HG03439 (cell line): ENCODE data around the gene PIPOX.

Experiments
- ATAC-seq: cut with Tn5 transposase; IDR thresholded peaks from one replicate; pipeline ENCODE4 v1.9.1; 2021; ENCODE audit warnings: mild to moderate bottlenecking, moderate library complexity; ENCODE audit not compliant: unreplicated experiment

Gene PIPOX

DNA sequence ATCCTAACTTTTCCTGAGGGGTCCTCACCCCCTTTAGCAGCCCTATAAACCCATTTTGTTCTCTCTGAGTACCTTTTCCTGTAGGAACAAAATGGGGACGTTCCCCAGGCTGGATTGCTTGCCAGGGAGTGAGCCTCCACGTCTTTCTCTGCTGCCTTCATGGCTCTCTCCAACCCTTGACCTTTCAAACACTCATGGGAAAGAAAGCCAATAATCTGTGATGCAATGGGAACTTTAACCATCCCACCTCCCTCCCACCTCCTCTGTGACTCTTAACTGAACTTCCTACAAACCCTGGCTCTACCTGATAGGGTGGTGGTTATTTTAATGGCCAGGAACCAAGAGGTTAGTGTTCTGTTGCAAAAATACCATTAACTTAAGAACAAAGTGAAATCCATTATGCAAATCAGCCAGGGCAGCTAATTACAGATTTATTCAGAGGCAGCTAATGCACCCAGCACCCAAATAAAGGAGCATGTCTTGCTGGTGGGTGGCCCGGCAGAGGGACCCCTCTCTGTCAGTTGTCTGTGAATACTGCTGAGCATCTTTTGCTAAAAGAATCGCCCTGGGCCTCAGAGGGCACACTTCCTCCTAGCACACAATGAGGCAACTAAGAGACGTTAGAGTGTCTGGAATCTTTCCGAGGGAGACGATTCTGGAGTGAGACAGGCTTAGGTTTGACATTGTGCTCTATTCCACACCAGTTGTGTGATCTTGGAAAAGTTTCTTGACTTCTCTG lies 3.0 kb downstream of the PIPOX start:
- no peak for ATAC-seq

DNA sequence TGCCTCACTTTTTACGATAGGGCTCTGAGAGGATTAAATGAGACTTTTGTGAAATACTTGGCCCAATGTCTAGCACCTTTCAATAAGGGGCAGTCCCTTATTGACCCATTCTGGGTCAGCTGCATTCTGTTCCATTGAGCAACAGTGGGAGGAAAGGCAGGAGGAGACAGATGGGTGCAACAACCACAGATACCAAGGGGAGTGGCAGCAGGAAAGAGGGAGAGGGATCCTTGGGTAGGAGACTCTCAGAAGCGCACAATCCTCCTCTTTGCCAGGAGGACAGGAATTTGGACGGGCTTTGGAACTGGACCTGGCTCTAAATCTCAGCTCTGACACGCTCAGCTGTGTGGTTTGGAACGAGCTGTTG lies 3.5 kb downstream of the PIPOX start:
- ATAC-seq = no peak

DNA sequence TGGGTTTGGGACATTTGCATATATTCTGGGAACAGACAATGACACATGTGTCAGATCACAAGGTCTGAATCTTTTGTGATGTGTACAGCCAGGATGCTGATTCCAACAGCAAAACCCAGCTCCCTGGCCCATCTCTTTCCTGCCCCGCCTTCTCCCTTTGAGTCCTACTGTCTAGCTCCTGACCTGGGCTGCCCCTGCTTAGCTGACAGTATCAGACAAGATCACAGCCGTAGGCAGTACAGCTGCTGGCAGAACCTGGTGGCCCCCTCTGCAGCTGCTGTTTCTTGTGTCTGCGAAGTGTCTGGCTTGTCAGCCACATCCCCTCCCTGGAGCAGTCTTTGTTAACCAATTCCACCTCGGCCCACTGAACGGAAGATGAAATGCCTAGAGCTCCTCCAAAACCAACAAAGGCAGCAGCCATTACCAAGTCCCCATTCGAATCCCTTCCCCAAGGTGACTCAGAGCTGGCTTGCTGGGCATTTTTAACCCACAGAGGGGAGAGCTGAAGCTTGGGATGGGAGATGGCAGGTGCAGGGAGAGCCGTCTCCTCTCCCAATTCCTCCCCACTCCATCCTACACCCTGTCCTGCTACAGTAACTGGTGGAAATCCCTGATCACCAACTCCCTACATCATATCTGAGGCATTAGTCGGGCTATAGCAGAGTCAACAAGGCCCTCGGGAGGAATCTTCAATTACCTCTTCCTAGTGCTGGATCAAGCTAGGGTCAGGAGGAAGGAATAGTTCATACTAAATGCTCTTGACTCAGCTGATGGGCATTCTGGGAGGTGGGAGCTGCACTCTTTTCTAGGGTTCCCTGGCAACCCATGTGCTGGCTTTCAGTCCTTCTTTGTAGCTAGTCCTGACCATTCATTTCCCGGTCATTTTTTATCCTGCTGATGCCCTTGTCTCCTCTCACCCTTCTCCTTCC lies 5.8 kb downstream of the PIPOX start:
- no peak for ATAC-seq

DNA sequence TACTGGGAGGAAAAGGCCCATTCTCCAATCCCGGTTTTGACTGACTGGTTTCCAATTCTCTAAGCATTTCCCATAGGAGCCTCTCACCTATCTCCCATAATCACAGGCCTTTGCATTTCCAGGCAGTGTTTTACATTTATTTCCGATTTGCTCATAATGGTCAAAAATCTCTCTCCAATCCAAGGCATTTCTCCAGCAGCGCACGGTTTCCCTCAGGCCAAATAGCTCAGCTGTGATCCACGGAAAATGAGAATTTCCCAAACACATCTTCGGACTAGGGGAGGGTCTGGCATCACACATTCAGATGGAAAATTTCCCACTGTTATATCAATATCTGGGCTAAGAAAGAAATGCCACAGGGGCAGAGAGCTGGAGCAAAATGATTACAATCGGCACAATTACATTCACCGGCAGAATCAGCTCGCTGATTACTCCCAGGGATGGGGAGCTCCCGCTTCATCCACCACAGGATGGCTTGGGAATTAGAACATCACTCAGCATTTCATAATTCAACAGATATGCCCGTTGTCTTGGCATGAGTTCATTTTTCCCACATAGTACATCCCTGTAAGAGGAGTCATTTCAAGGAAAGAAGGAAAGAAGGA lies 6.7 kb downstream of the PIPOX start:
- no peak for ATAC-seq

DNA sequence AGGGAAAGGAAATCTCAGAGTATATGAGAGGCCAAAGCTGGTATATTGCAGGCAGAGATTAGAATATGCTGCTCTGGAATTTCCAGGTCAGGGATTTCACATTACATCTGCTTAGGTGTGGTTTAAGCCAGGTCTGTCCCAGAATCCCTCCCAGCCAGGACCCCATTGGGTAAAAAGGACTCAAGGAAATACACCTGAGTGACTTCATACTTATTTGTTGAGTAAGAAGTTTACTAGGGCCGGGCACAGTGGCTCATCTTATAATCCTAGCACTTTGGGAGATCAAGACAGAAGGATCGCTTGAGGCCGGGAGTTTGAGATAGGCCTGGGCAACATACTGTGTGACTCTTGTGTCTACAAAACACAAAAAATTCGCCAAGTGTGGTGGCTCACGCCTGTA lies 7.2 kb downstream of the PIPOX start:
- no peak for ATAC-seq

DNA sequence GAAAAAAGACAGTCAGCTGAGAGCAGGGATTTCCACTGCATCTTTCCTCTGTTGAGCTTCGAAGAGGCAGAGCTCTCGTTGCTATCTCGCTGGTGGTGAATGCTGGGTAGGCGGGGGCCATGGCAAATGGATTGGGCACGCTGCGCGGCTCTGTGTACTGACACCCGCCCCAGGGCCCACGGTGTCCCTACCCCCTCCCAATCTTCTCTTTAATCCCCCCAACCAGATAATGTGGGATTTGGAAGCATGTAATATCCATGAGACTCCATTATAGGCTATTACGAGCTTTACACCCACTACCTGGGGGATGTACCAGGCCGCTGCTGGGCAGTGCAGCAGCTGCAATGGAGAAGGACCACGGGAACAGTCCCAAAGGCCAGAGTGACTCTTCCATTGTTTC lies 8.3 kb downstream of the PIPOX start:
- no peak for ATAC-seq

DNA sequence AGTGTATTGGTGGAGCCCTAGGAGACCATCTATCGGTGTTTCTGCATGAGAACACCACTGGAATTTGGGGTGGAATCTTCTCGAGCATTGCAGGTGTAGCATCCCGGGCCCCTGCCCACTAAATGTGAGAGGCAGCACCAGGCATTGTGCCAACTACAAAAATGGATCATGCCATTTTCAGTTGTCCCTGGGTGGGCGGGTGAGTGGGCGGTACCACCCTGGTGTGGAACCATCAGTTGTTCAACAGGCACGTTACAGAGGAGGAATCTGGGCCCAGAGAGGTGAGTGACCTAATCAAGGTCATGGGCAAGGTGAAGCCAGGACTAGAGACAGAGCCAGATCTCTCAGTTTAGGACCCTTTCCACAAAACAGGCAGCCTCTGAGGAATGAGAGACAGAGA lies 8.8 kb downstream of the PIPOX start:
- ATAC-seq = no peak

DNA sequence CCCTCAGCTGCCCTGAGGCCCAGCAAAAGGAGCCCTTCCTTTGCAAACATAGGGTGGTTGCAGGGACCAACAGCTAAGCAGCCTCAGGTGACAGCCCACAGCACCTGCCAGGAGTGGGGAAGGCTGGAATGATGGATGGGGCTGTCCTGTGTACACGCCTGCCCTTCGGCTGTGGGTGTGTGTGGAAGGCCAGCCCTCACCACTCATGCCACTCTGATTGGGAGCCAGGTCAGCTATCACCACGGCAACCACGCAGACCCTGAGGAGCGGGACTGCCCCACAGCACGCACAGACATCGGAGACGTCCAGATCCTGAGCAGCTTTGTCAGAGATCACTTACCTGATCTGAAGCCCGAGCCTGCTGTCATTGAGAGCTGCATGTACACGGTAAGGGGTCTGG lies 11.9 kb downstream of the PIPOX start:
- no peak for ATAC-seq

DNA sequence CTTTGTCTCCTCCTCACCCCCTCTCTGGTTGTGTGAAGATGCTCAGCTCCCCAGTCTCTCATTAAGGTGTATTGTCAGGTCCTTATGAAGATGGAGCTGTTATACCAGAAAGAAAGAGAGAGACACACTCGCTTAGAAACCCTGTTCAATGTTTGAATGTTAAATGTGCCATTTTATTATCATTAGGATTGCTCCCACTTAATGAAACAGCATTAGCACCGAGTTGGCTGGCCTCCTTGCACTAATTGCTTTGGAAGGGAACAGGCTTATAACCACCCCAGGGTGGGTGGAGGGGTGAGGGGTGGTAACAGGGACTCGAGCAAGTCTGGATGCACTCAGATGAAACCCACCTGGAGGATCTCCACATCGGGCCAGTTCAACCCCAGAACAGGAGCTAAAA lies 14.4 kb downstream of the PIPOX start:
- no peak for ATAC-seq

DNA sequence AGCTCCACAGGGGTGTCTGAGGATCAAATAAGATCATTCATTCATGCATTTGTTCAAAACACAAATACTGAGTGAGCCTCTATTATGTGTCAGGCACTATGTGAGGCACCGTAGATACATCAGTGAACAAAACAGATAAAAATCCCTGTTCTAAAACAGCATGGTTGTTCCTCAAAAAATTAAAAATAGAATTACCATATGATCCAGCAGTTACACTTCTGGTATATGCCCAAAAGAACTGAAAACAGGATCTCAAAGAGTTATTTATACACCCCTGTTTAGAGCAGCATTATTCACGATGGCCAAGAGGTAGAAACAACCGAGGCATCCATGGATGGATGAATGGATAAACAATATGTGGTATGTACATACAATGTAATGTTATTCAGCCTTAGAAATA lies 15.4 kb downstream of the PIPOX start:
- no peak for ATAC-seq

DNA sequence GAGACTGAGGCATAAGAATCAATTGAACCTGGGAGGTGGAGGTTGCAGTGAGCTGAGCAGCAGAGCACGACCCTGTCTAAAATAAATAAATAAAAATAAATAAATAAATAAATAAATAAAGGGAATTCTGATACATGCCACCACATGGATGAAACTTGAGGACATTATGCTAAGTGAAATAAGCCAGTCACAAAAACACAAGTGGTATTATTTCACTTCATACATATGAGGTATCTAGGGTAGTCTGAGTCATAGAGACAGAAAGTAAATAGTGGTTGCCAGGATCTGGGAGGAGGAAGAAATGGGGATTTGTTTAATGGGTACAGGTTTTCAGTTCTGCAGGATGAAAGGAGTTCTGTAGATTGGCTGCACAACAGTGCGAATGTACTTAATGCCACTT lies 16.3 kb downstream of the PIPOX start:
- no peak for ATAC-seq

DNA sequence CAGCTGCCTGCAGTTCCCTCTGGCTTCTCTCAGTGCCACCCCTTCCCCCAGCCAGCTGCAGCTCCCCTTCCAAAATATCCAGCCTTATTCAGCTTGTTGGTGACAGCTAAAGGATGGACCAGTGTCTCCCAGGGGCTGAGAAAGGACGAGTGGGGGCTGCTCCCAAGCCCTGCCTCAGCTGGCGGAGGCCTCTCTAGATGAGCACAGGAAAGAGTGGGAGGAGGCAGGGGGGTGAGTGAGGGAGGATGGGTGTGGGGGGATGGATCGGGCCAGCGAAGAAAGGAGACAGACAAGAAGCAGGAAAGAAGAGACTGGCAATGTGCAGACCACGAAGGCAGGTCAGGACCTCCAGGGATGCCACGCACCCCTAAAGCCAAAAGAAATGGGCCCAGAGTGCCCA lies 17.5 kb downstream of the PIPOX start:
- ATAC-seq = no peak

DNA sequence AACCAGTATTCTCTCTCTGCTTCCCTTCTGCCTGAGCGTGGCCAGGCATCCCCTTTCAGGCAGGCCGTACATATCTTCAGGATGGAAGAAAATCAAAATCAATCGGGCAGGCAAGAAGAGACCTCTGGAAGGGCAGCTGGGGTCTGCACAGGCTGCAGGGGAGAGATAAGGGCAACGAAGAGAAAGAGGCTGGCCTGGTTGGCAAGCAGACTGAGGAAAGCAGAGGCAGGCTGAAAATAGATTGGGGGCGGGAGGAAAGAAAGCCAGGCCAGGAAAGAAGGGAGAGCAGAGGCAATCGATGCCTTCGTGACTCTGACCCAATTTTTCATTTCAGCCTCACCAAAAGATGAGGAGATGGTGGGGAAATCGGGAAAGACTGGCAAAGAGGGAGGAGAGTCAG lies 18.1 kb downstream of the PIPOX start:
- no peak for ATAC-seq

DNA sequence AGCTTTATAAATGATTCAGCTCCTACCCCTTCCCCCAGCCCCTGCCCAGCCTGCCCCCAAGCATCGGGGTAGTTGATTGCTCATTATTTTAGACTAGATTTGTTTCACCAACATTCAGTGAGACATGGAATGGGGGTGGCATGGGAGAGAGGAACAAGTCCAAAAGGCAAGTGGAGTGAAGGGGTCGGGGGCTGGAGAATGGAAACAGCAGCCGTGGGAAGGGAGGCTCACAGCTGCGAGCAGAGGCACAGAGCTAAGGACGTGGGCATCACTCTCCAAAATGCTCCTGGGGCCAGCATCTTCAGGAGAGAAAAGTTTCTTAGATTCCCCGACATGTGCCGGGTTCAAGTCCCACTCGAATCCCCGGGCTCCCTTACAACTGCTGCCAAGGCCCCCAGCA lies 19.3 kb downstream of the PIPOX start:
- ATAC-seq = no peak

DNA sequence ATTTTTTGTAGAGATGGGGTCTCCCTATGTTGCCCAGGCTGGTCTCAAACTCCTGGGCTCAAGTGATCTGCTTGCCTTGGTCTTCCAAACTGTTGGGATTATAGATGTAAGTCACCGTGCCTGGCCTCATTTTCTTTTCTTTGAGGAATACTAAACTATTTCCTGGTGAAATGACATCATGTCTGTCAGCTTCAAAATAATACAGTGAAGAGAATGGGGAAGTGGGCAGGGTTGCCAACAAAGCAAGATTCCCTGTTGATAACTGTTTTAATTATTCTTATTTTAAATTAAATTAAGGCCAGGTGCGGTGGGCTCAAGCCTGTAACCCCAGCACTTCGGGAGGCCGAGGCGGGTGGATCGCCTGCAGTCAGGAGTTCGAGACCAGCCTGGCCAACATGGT lies 21.1 kb downstream of the PIPOX start:
- ATAC-seq = no peak

DNA sequence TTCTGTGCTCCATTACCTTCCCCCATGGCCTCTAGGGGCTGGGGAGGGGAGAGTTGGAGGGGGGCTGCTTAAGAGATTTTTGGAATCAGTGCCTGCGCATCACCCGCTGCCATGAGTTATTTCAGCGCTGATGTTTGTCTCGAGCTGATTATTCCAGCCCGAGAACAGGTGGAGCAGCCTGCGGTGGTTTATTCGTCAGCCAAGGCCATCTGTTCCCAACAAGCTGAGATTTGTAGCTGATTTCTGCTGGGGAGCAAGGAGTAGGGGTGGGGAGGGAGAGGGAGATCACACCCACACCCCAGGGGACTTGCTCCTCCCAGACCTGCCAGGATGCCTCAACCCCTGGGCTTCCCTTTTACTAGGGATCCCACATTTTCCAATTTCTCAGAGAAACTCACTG lies 23.1 kb downstream of the PIPOX start:
- no peak for ATAC-seq

DNA sequence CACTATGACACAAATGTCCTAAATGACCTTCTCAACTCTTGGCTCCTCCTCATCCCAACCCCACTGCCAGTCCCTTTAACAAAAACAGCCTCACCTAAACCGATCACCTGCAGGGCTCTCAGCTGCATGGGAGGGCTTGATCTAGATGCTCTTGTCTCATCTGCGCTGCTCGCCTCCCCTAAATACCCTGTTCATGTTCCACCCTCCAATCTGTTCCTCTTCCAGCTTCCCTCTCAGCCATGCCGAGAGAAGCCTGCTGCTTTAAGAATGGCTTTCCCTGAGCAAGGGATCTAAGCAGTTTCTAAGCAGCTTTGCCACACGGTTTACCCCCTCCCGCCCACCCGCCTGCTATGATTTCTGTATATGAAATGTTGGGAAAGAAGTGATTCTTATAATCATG lies 23.7 kb downstream of the PIPOX start:
- ATAC-seq = no peak

DNA sequence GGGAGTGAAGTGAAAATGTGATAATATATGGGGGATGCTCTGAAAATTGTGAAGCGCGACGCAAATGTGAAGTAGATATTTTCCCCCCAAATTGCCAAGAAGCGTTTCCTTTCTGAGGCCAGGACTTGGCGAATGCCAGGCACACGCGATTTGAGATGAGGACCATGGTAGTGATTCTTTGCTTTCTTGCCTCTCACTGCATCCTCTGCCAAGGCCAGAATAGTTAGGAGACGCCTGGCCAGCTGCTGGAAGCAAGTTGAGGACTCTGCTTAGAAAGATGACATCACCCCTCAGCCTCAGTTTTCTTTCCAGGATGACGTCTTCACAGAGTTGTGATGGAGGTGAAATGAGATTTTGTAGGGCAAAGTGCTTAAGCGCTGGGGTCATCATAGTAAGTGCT lies 25.9 kb downstream of the PIPOX start:
- no peak for ATAC-seq

DNA sequence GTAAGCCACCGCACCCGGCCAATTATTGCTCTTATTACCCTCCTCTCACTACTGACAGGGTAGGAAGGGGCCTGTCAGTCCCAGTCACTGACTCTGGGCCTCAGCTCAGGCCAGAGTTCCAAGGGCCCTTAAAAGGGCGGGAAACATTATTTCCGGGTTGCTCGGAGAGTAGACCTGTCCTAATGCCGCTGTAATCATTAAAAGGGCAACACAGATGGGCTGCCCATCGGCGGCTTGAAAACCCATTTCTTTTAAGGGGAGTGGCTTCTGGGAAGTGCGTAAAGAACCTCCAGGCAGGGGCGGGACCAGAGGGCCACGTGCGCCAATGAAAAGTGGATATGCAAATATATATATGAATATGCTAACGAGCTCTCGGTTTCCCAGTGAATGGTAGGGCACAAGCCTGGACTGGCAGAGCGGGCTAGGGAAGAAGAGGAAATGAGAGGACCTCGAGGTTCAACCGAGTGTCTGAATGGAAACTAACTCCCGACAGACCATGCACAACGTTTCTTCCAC lies 26.6 kb downstream of the PIPOX start:
- ATAC-seq = no peak

DNA sequence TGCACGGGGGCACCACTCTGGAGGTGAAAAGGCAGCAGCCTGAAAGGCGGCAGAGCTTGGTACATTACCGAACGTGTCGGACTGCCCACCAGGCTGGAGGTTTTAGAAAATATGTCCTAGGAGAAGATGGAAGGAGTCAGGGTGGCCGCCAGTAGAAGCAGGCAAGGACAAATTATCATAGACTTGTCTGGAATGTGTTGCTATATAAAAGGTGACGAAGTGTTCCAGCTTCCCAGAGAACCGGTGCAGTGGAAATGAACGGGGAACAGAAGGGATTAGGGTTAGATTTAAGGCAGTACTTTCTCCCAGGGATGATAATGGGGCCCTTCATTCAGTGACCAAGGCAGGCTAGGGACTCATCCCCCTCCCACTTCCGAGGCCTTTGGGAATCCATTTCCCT lies 27.4 kb downstream of the PIPOX start:
- ATAC-seq = no peak

DNA sequence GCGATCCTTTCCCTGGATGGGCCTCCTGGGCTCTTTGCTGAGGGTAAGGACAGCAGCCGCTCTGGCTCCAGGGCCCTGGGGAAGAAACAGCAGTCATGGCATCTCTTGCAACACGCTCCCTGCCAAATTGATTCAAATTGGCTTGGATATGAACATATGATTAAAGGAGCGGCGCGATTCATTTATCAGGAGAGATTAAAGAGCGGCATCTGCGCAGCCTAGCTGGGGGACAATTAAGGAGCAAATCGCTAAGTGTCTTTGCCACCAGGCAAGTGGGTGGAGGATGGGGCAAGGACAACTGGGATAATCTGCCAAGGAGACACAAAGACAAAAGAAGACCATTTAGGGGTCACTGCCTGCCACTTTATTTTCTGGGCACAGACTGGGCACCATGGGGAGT lies 27.8 kb downstream of the PIPOX start:
- ATAC-seq = no peak

DNA sequence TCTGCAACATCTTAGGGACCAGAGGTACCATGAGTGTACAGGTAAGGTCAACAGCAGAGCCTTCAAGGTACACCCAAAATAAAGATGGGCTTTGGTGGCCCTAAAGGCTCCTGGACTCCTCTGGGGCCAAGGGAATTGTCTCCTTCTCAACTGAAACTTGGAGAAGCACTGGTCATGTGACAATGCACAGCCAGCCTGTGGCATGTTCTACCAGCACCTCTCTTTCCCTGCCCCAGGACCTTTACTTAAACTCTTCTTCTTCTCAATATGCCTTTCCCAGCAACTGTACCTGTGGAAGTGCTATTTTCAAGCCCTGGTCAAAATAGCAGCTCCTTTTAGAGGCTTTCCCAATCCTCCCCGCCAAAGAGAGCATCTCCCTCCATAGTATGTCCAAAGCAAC lies 28.4 kb downstream of the PIPOX start:
- ATAC-seq = no peak
